SKM-1 treated with dmso at 0.1 percent for 144 hours (cell line): ENCODE measurements around the gene MNDA.
"Not testable (repeated sequence)": the region's sequence is repeated elsewhere in the genome, so short reads cannot be mapped to it uniquely, and the experiment has no call there.

ENCODE experiments used
- DNase-seq: peaks from one replicate; lab custom pipeline; 2025; ENCODE audit not compliant: unreplicated experiment; lab: John Stamatoyannopoulos, UW

MNDA gene

GRCh38 chr1:158836038-158836437 is 4.9 kb downstream of the MNDA start:
- DNase-seq: no peak

GRCh38 chr1:158838660-158839059 is 7.5 kb downstream of the MNDA start:
- DNase-seq: no peak

- DNase-seq: no peak
Observed at GRCh38 chr1:158839566-158839965, 8.4 kb downstream of the MNDA start.

- no peak for DNase-seq
Observed at GRCh38 chr1:158840236-158840635, 9.1 kb downstream of the MNDA start.

GRCh38 chr1:158864595-158864994 is 33.4 kb downstream of the MNDA start:
- DNase-seq: no peak

- not testable (repeated sequence) for DNase-seq
Observed at GRCh38 chr1:158870438-158870837, 39.3 kb downstream of the MNDA start.

- DNase-seq: no peak
Observed at GRCh38 chr1:158873141-158873540, 42.0 kb downstream of the MNDA start.

GRCh38 chr1:158893654-158894053 is 62.5 kb downstream of the MNDA start:
- no peak for DNase-seq

GRCh38 chr1:158898722-158899121 is 67.6 kb downstream of the MNDA start:
- no peak for DNase-seq
